AG09319 (cell line): ENCODE results near the gene ITPK1.

Source experiments
- DNase-seq: peaks from one replicate; pipeline ENCODE4 v3.0.0-alpha.2; 2010; ENCODE audit warnings: low read depth; ENCODE audit errors: extremely low read depth
- TF ChIP-seq, protein P1 (sequence below): IDR thresholded peaks from 2 replicates; pipeline ENCODE4 v1.5.1; 2011; ENCODE audit warnings: low read depth, mild to moderate bottlenecking, inconsistent platforms, low read length, moderate library complexity

ITPK1 gene

DNA sequence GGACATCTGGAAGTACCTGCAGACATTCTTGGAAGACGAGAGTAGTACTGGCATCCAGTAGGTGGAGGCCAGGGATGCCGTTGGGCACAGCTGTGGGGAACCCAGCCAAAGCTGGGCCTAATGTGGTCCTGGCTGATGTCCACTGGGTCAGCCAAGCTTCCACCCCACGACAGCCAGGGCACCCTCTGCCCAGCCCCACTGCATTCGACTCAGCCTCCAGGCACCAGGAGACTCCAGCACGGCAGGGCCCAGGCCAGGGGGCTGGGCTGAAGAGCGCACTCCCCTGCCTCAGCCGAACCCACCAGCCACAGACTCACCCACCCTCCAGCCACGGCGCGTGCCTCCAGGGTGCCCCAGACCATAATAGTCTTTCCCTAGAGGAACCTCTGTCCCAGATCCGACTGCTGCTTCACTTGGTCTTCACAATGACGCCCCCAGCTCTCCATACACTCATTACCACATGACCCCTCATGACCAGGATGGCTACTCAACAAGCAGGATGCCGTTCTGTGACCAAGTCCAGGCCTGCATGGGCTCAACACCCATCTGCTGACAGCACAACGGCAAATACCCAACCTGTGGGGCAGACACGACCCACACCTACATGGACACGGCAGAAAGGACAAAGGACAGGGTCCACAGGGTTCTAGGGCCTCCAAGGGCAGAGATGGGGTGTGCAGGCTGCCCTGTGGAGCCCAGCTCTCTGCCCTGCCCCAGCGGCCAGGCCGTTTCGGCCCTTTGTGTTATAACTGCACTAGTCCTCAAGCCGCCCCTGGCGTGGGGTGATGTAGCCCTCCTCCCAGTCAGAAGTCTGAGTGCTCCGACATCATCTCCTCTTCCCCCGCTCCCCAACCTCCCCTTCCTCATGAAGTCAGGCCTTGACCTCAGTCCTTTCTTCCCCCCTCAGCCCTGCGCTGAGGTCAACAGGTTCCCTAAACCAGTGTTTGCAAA is 22.8 kb downstream of the ITPK1 start:
- TF ChIP-seq, protein P1, sequence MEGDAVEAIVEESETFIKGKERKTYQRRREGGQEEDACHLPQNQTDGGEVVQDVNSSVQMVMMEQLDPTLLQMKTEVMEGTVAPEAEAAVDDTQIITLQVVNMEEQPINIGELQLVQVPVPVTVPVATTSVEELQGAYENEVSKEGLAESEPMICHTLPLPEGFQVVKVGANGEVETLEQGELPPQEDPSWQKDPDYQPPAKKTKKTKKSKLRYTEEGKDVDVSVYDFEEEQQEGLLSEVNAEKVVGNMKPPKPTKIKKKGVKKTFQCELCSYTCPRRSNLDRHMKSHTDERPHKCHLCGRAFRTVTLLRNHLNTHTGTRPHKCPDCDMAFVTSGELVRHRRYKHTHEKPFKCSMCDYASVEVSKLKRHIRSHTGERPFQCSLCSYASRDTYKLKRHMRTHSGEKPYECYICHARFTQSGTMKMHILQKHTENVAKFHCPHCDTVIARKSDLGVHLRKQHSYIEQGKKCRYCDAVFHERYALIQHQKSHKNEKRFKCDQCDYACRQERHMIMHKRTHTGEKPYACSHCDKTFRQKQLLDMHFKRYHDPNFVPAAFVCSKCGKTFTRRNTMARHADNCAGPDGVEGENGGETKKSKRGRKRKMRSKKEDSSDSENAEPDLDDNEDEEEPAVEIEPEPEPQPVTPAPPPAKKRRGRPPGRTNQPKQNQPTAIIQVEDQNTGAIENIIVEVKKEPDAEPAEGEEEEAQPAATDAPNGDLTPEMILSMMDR = no peak
- no peak for DNase-seq

DNA sequence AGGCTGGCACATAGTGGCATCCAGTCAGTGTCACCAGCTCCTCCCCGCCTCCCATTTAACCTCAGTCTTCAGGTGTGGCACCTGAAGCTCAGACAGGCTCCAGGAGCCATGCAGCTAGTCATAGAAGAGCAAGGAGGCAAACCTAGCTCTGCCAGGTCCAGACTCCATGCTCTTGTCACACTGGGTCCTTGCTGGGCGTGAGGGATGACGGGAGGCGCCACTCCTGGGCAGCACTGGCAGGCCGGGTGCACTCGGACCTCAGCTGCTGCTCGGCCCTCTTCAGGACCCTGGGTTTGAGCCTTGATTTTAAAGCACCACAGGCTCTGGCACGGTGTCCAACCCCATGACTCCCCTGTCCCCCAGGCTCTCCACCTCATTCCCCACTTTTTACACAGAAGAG is 24.1 kb downstream of the ITPK1 start:
- TF ChIP-seq, protein P1 = no peak
- no peak for DNase-seq

DNA sequence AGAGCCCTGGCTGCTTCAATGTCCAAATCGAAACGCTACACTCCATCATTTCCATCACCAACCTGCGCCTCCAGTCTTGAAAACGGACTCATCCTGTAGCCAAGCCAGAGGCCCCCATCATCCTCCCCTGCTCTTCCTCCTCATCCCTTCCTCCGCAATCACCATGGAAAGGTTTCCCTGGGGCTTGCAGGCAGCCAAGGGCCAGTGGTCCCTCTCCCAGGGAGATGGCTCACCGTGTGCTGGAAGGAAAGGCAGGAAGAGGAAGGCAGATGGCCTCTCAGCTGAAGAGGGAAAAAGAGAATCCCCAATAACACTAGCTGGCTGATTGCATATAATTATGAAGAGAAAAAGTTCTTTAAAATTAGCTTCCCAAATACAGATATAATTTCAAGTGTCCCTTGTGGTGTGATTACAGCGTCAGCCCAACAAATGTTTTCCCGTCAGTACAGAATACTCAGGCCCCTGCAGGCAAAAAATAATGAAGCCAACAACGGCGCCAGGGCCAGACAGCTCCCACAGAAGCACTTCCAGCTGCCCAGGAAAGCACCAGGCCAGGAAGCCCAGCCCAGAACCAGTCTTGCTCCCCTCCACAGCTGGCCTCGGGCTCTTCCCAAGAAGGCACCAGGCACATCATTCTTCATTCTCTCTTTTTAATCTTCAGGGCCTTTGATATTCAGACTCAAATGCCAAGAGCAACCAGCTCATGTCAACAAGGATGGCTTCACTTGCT is 24.7 kb downstream of the ITPK1 start:
- TF ChIP-seq, protein P1 = no peak
- no peak for DNase-seq

DNA sequence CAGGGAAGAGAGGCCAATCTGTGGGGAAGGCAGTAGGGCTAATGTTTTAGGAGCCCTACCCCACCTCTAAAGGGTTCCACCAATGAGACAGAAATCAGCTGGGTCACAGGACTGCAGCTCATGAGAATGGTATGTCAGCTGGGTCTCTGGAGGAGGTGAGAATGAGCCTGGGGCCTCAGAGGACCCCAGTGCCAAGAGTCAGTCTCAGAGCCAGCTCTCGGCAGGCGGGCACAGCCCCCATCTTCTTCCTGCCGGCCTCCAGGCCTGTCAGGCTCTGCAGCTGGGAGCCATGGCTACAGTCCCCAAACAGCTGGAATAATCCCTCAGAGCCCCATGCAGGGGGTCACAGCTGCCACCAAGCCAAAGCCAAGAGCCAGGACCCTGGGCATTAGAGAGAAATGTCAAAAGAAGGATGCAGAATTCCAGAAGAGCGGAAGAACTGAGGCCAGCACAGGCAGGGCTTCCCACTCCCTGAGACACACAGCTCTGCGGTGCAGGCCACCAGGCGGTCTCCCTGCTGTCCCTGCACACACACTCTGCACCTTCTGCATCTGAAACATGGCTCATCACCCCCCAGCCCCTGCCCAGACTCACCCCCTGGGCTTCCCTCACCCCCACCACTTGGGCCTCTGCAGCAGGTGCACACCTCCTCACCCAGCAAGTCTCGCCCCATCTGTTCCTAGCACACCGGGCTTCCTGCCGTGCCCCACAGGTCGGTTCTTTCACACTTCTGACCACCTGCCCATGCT is 26.0 kb downstream of the ITPK1 start:
- TF ChIP-seq, protein P1 = no peak
- no peak for DNase-seq

DNA sequence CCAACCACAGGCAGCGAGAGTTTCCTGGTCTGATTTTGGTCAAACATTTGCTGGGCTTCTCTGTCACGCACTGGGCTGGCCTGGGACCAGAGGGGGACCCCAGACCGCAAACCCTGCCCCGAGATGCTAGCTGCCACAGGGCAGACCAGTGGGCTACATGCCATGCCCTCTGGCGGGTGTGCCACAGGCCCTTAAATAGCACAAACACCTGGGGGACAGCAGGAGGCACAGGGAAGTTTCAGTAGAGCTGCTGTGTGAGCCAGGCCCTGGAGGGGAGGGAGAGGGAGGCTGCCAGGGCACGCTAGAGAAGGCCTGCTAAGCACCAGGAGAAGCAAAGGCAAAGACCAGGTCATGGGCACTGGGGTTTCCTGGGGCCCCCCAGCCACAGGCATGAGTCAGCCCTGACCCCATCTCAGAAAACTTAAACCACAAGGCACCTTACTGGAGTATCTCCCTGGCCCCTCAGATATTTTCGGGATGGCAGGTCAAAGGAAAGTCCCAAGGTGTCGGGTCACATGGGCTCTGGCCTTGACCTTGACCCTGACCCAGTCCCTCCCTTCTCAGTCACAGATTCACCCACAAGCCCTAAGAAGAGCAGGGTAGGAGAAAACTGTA is 29.2 kb downstream of the ITPK1 start:
- TF ChIP-seq, protein P1 = no peak
- no peak for DNase-seq

DNA sequence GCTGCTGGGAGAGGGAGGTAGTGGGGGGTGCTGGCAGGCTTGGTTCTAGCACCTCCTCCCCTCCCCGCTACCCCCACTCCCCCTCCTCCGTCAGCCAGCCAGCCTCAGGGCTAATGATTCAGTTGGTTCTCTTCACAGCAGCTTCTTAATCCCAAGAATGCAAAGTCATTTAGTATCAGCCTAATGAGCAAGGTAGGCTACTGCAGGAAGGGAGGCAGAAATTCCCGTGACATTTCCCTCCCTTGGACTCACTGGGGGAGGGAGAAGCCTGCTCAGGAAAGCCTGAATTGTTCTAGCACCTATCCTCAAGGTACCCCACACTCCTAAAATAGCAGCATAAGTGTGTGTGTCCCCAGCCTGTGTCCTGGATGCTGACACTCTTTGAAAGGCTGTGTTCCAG is 29.8 kb downstream of the ITPK1 start:
- no peak for DNase-seq
- TF ChIP-seq, protein P1 = no peak
